GM23248 (cell line): ENCODE results near the gene MLC1.

Experiments
- EZH2 ChIP-seq: fragments of 200-600 bp; sonication (generic); IDR thresholded peaks from 2 replicates; pipeline ENCODE4 v1.6.1; 2018; ENCODE audit warnings: antibody characterized with exemption, mild to moderate bottlenecking; ENCODE audit not compliant: insufficient read depth, poor library complexity, severe bottlenecking
- EZH2phosphoT487 ChIP-seq: fragments of 200-600 bp; sonication (generic); IDR thresholded peaks from 2 replicates; pipeline ENCODE4 v1.6.1; 2018; ENCODE audit warnings: antibody characterized with exemption, moderate library complexity, mild to moderate bottlenecking, low read depth; ENCODE audit not compliant: insufficient read depth

DNA sequence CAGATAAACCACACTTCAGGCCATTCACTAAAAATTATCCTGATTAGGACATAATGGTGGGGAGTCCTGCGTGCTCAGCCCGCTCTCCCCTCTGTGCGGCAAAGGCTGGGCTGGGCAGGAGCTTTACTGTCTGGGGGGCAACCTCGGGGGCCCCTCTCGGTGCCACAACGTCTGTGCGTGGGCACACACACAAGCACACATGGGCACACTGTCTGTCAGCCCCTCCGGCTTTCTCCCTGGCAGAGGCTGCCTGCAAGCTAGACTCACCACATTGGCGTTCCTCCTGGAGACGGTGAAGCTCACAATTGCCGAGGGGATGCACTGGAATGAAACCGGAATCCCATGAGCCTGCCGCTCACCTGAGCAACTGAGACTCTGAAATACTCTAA lies 5.2 kb downstream of the MLC1 start:
- TF ChIP-seq EZH2 (no peak), EZH2phosphoT487 (no peak)
